HTR-8/SVneo (cell line): ENCODE measurements around the gene IGDCC3.
"Not testable (repeated sequence)": the region's sequence is repeated elsewhere in the genome, so short reads cannot be mapped to it uniquely, and the experiment has no call there.

Experiments
- DNase-seq: peaks from one replicate; pipeline ENCODE4 v3.0.0; 2011; ENCODE audit warnings: low spot score, mixed read lengths; ENCODE audit not compliant: insufficient read length
- FAIRE-seq: peaks from 2 replicates; lab custom pipeline; 2011; peaks lifted over from hg19 to GRCh38; lab: Jason Lieb, UNC

Gene IGDCC3

DNA sequence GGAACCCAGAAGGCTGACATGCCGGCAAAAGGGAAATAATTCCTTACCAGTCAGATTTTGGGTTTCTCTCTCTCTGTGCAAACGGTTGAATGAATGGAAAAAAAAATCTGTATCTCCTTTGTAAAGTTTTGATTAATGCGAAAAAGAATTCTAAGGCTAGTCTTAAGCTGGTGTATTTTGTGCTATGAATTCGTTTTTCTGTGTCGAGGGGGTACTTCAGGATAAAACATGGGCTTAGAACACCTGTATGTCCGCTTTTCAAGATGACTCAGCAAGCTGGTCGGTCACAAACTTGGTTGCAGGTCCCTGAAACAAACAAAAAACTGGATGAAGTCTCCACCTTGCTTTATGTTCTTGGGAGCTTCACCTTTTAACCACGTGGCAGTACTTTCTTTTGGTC, 28.5 kb downstream of the IGDCC3 start:
- FAIRE-seq (no peak), DNase-seq (no peak)

DNA sequence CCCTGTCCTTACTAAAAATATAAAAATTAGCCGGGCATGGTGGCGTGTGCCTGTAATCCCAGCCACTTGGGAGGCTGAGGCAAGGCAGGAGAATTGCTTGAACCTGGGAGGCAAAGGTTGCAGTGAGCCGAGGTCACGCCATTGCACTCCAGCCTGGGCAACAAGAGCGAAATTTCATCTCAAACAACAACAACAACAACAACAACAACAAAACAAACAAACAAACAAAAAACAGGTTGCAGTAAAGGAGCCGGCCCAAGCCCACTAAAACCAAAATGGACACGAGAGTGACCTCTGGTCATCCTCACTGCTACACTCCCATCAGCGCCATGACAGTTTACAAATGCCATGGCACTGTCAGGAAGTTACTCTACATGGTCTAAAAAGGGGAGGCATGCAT, 30.0 kb downstream of the IGDCC3 start:
- DNase-seq, FAIRE-seq: not testable (repeated sequence)

DNA sequence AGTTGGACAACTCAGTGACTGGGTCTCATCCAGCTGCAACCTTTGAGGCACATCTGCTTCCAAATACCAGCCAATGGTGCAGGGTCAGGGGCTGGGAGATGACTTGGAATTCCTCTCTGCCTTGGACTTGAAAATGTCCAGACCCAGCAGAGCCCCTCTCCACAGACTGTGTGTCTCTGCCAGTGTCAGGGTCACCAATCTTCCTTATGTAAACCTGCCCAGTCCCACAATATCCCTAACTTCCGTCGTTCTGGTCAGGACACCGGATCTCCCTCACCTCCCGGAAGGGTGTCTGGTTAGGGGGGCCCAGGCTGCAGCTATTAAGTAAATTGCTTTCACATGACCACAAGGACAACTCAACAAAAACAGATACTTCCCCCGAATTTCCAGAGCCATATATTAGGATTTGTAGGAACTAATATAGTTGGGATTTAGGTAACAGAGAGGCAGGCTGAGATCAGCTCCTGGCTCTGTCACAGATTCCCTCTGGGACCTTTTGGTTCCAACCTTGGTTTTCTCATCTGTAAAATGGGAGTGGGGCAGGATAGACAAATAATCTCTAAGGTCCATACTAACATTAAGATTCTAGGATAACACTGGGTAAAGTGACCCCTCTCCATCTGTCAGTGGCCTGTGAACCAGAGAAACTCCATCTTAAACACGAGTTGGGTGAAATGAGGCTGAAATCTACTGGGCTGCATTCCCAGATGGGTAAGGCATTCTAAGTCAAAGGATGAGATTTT, 30.8 kb downstream of the IGDCC3 start:
- DNase-seq, result no peak

DNA sequence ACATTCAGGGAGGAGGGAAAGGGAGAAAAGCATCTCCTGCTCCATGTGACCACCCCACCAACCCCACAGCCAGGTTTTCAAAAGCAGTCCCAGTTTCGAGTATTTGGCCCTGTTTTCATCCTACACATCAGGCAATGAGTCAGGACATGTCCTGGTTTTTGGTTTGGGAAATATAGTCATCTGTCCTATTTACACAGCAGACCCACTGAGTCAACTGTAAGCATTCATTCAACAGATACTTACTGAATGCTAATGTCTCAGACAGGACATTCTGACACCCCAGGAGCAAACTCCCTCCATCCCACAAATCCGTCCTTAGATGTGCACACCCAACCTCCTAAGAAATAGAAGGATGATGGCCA, 32.9 kb downstream of the IGDCC3 start:
- DNase-seq (no peak), FAIRE-seq (no peak)

More for the DNA sequence above, 30.8 kb downstream of the IGDCC3 start:
- FAIRE-seq, result no peak

DNA sequence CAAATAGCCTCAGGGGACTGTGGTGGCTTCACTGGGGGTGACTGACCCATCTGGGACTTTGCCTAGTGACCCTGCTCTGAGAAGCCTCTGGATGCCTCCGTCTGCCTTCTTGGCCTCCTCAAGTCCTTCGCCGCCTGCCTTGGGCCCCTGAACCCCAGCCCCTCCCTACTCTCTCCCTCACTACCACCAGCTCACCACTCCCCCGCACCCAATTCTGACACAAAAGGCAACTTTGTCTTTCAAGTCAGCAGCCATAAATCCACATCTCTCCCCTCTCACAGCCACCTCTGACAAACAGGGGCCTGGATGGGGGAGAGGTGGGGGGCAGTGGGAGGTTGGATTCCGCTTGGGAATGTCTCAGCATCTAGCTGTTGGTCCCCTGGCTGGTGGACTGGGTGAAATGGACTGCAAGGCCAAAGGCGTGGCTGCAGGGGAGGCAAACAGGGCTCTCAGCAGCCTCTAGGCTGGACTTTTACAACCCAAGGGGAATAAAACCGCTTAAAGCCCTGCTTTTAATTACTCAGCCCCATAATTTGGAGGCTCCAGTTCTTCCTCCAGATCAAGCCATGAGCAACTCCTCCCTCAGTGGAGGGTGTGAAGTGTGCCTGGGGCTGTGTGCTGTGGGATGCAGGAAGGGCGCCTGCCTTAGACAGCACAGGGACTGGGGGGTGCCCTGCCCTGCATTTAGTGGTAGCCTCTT, 33.4 kb downstream of the IGDCC3 start:
- DNase-seq, result no peak
- FAIRE-seq, result no peak

DNA sequence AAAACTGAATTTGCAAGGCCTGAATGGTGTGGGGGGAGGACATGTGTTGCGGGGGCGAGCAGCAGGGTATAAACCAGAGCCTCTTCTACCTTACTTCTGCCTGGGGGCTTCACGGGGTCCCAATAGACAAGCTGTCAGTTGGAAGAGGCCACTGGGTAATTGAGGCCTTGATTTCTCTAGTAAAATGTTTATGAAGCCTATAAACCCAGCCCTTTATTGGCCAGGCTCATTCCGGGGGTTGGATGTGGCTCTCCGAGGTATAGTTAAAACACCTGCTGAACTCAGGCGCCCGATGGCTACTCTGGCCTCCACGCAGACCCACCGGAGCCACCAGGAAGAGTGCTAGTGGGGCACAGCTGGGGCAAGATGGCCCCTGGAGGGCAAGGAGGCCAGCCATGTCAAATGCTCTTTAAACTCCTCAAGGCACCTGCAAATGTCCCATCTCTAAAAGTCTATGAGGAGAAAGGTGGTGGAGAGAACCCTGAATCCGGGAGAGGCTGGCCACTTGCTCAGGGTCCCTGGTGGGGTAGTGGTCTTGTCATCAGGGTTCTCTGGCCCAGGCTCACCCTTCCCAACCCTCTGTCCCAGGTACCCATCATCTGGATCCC, 34.3 kb downstream of the IGDCC3 start:
- no peak for DNase-seq

DNA sequence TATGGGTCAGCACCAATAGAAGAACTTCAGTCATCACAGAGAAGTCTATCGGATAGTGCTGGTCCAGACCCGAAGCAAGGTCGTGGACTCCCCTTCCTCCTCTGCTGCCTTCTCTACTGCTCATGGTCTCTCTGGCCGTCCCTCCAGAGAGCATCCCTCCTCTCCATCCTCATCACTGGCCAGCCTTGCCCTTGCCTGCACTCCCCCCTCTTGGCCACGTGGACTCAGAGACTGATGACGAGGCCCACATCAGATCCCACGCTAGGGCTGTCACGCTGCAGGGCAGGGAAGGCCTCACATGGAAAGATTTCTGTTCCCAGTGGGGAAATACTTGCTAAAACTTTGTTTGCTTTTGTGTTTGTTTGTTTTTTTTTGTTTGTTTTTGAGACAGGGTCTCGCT, 35.3 kb downstream of the IGDCC3 start:
- no peak for DNase-seq
- no peak for FAIRE-seq

More for the DNA sequence above, 34.3 kb downstream of the IGDCC3 start:
- FAIRE-seq, result no peak

DNA sequence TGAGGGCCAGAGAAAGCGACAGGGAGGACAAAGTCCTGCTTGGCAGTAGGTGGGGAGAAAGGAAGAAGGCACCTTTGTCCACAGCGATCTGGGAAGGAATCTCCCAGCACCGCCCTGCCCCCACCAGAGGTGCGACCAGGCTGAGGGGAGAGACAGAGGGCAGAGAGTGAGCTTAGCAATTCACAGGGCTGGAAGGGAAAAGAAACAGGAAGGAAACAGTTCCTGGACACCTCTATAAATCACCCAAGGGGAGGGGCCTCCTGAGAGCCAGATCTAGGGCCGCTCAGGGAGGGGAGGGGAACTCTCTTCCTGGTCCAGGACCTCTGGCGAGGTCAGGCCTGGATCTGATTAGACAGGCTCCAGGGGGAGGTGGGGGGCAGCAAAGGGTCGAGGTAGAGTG, 37.9 kb downstream of the IGDCC3 start:
- no peak for FAIRE-seq
- no peak for DNase-seq

DNA sequence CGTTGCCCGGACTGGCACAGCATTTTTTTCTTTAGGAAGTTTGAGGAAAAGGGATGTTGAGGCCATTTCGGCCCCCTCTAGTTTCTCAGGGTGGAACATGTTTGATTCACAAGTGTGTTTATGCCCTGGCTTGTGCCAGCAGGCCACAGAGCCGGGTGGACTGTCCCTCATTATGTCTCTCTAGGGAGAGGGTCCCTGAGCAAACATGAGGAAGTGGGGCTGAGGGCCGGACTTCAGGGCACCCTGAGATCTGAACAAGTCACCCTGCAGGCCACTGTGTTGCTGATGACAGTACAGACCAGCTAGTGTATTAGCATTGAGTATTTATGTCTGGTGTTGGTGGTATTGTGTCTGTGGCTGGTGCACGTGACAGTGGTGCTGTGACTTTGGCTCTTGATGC, 38.4 kb downstream of the IGDCC3 start:
- FAIRE-seq (no peak), DNase-seq (no peak)

DNA sequence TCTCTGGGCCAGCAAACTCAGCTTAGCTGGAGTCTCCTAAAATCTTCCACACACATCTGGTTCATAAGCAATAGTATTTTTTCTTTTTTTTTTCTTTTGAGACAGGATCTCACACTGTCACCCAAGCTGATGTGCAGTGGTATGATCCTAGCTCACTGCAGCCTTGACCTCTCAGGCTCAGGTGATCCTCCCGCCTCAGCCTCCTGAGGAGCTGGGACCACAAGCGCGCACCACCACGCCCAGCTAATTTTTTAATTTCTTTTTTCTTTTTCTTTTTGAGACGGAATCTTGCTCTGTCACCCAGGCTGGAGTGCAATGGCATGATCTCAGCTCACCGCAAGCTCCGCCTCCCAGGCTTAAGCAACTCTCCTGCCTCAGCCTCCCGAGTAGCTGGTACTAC, 39.0 kb downstream of the IGDCC3 start:
- FAIRE-seq, result no peak
- DNase-seq, result no peak

DNA sequence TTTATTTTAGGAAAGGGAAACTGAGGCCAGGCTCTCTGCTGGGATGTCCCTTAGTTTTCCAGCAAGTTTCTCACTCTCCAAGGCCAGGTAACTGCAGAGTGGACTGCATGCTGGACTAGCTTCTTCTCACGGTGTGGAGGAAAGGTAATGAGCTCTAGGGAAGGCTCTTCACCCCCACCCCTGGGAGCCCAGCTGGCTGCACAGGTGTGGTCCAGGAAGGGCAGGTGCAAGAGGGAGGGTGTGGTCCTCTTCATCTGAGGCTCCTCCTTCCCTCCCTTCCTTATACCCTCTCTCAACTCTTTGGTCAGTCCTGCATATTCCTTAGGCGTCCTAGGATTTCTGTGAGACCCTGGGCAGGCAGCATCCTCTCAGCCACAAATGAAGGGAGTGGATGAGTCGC, 39.4 kb downstream of the IGDCC3 start:
- no peak for FAIRE-seq
- no peak for DNase-seq

DNA sequence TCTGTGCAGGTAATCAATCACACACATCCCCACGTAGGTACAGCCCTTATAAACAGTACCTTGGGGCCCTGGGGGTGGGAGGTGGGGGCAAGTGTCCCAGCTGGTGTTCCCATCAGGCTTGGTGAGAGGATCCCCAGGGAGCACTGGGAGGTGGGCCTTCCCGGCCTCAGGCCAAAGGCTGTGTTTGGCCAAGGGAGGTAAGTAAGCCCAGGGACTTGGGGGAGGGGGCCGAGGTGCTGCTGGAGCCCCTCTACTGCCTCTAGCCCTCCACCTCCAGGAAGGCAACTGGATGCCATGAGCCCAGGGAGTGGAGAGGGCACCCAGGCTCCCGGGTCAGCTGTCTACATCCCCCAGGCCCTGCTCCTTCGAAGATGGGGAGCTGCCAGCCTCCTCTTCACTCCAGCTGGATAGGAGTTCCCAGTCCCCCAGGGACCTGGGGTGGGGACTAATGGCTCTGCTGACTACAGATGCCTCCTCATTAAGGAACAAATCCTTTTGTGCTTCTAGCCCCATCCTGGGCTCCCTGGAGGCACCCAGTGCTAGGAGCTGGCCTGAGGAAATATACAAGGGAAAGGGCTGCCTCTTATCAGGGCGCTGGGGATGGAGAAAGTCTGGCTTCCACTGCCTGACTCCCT, 40.2 kb downstream of the IGDCC3 start:
- FAIRE-seq (no peak), DNase-seq (no peak)

DNA sequence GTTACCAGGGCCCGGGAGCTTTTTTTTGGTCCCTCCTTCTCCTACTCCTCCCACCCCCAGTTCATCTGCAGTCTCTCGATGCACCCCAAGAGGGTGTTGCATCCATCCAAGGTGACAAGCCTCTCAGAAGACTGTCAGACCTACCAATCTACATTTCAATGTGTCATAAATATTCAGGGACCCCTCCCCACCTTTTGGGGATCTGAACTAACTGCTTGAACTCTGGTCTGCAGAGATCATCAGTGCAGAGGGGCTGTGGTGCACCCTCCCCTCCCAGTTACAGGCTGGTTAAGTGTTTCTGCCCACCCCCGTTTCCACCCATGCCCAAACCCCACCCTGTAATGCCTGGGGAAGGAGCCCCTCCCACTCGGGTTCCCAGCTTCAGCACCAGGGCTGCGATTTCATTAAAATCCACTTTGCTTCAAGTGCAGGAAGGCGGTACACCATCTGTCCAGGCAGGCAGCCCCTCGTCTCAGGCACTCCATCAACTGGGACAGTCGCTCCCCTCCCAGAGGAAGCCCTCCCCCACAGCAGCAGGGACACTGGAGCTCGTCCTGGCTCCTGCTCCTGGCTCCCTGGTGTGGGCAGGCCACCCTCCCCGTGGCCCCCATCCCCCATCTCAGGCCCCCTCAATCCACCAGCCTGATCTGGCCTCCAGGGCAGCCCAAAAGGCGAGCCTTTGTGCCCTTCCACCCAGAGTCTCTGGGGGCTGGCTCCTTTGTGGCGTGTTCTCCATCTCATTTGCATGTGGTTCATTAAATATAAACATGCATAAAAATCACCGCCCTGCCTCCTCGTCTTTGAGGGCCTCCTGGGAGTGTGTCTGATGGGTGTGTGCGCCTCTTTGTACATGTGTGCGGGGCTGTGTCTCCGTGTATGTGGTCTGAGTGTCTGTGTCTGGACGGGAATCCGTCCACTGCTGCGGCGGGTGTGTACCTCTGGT, 41.0 kb downstream of the IGDCC3 start:
- DNase-seq (no peak), FAIRE-seq (no peak)

DNA sequence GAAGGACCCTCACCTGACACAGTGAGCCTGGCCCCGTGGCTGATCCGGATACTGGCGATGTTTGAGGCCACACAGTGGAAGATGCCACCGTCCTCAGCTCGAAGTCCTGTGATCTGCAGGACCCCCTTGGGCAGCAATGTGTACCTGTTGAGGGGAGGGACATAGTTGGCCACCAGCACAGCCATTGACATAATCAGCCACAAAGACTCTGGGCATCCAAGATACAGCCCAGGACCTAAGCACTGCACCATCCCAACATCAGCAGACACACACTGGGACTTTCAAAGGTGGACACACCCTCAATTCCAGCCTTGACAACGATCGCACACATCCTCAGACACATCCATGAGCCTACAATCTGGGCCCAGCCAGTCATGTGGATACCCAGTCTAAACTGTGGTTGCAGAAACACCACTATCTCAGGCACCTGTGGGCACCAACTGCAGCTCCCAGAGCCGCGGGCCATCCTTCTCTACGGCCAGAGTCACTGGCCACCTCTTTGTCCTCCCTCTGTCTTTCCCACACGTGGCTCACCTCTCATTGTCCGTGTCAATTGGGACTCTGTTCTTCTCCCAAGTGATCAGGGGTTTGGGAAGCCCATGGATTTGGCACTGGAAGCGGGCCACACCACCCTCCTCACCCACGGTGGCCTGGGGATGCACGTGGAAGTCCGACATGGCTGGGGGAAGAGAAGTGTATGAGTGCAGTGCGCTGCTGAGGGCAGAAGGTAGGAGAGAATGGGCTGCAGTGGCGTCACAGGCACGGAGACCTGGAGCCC, 42.3 kb downstream of the IGDCC3 start:
- FAIRE-seq, result no peak
- no peak for DNase-seq

DNA sequence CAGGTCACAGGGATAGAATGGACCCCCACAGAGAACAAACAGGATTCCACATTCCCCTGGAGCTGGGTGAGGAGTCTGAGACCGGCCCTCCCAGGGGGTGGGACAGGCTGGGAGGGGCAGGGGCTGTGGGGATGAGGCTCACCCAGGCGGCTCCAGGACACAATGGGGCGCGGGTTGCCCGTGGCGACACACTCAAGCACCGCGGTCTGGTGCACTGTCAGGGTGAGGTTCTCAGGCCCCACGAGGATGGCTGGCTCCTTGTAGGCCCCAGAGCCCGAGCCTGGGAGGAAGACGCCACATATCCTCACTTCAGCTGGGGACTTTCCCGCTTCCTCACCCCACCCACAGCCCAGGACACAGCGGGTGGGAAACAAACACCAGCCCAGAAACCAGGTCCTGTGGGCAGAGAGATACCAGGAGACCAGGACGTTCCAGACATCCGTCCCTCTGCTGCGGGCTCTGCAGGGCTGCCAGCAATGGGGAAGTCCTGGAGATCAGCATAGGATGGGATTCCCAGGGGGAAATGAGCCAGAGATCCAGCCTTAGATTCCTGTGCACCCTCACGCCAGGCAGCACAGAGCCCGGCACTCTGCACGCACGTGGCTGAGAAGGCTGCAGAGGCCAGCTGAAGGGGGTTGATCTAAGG, 43.1 kb downstream of the IGDCC3 start:
- FAIRE-seq (no peak), DNase-seq (no peak)

DNA sequence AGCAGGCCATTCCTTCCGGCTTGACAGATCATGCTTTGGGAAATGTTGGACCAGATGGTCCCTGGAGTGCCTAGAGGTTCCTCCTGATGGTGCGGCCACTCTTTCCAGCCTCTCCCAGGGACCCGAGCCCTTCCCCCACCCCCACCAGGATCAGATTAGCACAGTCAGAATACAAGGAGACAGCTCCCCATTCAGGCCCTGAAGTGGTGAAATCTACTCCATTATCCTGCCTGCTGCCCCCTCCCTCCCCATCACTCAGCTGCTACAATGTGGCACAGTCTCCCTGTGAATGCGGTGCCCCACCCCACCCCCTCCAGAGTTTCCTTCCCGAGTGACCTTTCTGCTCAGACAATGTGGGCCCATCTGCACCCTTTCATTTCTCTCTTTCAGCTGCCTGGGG, 43.9 kb downstream of the IGDCC3 start:
- no peak for DNase-seq
- no peak for FAIRE-seq

DNA sequence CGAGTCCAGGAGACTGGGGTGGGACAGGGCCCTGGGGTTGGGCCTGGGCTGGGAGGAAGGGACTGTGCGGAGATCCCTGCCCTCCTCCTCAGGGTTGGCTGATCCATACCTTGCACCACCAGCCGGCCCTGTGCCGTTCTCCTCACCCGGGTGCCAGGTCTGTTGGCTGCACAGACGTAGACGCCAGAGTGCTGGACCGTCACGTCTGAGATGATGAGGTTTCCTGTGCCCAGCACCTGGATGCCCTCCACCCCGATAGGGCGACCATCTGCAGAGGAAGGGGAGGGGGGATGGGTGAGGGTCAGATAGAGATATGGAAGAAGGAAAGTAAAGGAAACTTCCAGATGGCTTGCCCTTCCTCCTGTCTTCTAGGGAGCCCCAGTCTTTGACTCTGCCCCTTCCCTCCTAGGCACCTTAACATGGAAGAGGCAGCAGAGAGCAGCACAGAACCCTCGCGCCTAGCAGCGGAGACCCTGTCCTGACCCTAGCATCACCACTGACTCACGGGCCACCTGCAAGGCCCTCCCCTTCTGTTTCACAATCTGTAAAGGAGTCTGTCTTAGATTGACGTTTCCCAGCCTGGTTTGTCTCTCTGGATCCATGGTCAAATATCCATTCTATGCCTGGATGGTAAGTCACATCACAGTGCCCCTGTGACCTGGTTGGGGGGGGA, 44.5 kb downstream of the IGDCC3 start:
- FAIRE-seq (no peak), DNase-seq (no peak)
